Activated naive CD4-positive, alpha-beta T cell treated with anti-CD3 and anti-CD28 coated beads for 36 hours (primary cell): ENCODE results near the gene FKBP7. TPM values are rescaled to one million over a fixed set of nuclear protein-coding genes. Genes with fewer than 3 reads are reported as not detected.

Experiments used
- CTCF ChIA-PET: fragments of 350-600 bp; sonication (Branson Sonifier 250); formaldehyde crosslinking; loops from one replicate; lab custom pipeline; 2021; ENCODE audit warnings: antibody characterized with exemption; lab: Charles Lee
- DNase-seq: peaks from one replicate; pipeline ENCODE4 v3.0.0-alpha.2; 2020
- H3K27ac Mint-ChIP-seq: one replicate; pipeline ENCODE4 v1.8.0; 2021; ENCODE audit warnings: mild to moderate bottlenecking, mixed read lengths
- H3K27me3 Mint-ChIP-seq: one replicate; pipeline ENCODE4 v1.8.0; 2021; ENCODE audit warnings: low read depth, mixed read lengths
- H3K36me3 Mint-ChIP-seq: one replicate; pipeline ENCODE4 v1.8.0; 2021; ENCODE audit warnings: low read depth, mixed read lengths
- H3K4me1 Mint-ChIP-seq: one replicate; pipeline ENCODE4 v1.8.0; 2021; ENCODE audit warnings: low read depth, mixed read lengths
- H3K4me3 Mint-ChIP-seq: one replicate; pipeline ENCODE4 v1.8.0; 2021; ENCODE audit warnings: mild to moderate bottlenecking, moderate library complexity, mixed read lengths
- H3K9me3 Mint-ChIP-seq: one replicate; pipeline ENCODE4 v1.8.0; 2021; ENCODE audit warnings: mixed read lengths
- intact Hi-C: fragments of 100-400 bp; cut with micrococcal nuclease; formaldehyde crosslinking; loops from one replicate; pipeline ENCODE4 v1.15.1; 2023
- total RNA-seq, 2 experiments: library from RNA; stranded (reverse); gene quantifications; one replicate each; pipeline ENCODE4 v1.2.3, GENCODE V29; 2021

The FKBP7 gene
- total RNA-seq, 2 experiments from 2014 or later = 2.2 to 3.1 TPM

DNA sequence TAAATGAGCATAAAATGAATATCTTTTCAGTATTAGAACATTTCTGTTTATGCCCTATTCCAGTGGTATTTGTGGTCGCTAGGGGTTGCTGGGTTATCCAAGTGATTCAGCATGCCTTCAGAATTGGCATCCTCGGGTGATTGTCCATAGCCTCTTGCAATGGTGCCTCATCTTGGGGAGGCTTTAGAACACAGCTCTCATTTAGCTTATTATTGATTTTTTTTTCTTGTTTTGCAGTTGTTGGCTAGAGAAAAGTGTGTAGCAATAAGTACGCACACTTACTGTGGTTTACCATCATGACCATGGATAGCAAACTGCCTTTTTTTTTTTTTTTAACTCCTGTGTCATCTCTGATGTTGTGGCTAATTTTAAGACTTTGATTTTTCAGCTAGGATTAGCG, 35.5 kb upstream of the FKBP7 start:
- no peak overlapping the region for H3K27ac Mint-ChIP-seq
- intact Hi-C loops = loop anchor here (1.0 to 10.0 kb wide), 8 partner anchors 9 to 751 kb away; partner anchors contain the start of genes FKBP7 and SESTD1
- H3K27me3 Mint-ChIP-seq = no peaks in the 10 kb centered on the region
- H3K4me3 Mint-ChIP-seq = no peak overlapping the region
- CTCF ChIA-PET = interaction anchor here (0.8 kb wide), 2 partner anchors 9 to 41 kb away, joined by 3 to 4 read pairs; no protein-coding TSS in a partner anchor
- H3K4me1 Mint-ChIP-seq = peaks cover 25% of the 10 kb centered on the region
- peaks cover 12% of the 10 kb centered on the region for H3K36me3 Mint-ChIP-seq
- no peaks in the 10 kb centered on the region for H3K9me3 Mint-ChIP-seq
- DNase-seq = no peak

- DNase-seq = peak; percentile 14
- Mint-ChIP-seq H3K36me3 (peaks cover 7% of the 10 kb centered on the region), H3K27ac (no peak overlapping the region), H3K4me1 (peaks cover 30% of the 10 kb centered on the region), H3K27me3 (no peaks in the 10 kb centered on the region), H3K9me3 (no peaks in the 10 kb centered on the region), H3K4me3 (no peak overlapping the region)
- intact Hi-C loops = loop anchor here (5.0 to 10.0 kb wide), 2 partner anchors 535 to 752 kb away; partner anchors contain the start of gene SESTD1
- CTCF ChIA-PET = no interaction called here
These were observed 34.1 kb upstream of the FKBP7 start for GRCh38 chr2:178512484-178512883.

DNA sequence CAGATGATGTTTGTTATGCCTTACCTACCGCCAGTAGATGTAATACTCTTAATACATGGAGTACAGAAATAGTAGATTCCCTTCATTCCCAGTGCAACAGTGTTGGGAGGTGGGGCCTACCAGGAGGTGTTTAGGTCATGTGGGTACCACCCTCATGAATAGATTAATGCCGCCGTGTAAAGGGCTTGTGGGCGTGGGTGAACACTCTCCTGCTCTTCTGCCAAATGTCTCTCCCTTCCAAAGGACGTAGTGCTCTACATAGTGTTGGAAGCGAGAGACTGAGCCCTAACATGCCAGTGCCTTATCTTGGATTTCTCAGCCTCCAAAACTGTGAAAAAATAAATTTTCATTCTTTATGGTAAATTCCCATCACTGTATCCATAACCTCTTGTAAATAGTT, 32.0 kb upstream of the FKBP7 start:
- Mint-ChIP-seq H3K27ac (no peak overlapping the region), H3K9me3 (no peaks in the 10 kb centered on the region), H3K36me3 (peaks cover 7% of the 10 kb centered on the region), H3K27me3 (no peaks in the 10 kb centered on the region), H3K4me3 (no peak overlapping the region), H3K4me1 (peaks cover 36% of the 10 kb centered on the region)
- intact Hi-C loops = loop anchor here (5.0 to 10.0 kb wide), 2 partner anchors 537 to 754 kb away; partner anchors contain the start of gene SESTD1
- CTCF ChIA-PET = no interaction called here
- DNase-seq = no peak

- H3K27ac Mint-ChIP-seq = no peak overlapping the region
- intact Hi-C loops = no loop called here
- H3K4me3 Mint-ChIP-seq = no peak overlapping the region
- CTCF ChIA-PET = interaction anchor here (1.0 kb wide), 1 partner anchor 14 kb away, joined by 5 read pairs; no protein-coding TSS in a partner anchor
- peaks cover 7% of the 10 kb centered on the region for H3K36me3 Mint-ChIP-seq
- DNase-seq = no peak
- H3K27me3 Mint-ChIP-seq = no peaks in the 10 kb centered on the region
- peaks cover 22% of the 10 kb centered on the region for H3K4me1 Mint-ChIP-seq
- H3K9me3 Mint-ChIP-seq = no peaks in the 10 kb centered on the region
These were observed 30.2 kb upstream of the FKBP7 start for GRCh38 chr2:178508646-178509045.

DNA sequence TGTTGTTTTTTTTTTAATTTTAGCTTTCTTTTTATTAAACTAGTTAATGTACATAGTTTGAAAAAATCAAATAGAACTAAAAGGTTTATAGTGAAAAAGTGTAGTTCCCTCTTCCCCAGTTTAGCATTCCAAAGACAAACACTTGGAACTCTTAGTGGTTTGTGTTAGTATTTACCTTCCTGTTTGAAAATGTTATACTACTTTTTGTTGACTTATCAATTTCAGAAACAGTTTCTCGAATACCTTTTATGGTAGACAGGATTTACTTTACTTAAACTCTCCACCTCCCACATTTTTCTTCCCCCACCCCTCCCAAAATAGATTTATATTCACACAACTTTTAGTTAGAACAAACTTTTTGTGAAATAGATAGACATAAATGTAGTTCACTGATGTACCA, 28.5 kb upstream of the FKBP7 start:
- Mint-ChIP-seq H3K4me3 (no peak overlapping the region), H3K36me3 (peaks cover 8% of the 10 kb centered on the region), H3K9me3 (no peaks in the 10 kb centered on the region), H3K27me3 (no peaks in the 10 kb centered on the region), H3K27ac (no peak overlapping the region), H3K4me1 (peaks cover 11% of the 10 kb centered on the region)
- CTCF ChIA-PET = interaction anchor here (0.6 to 1.1 kb wide), 2 partner anchors 16 to 325 kb away, joined by 3 to 4 read pairs; no protein-coding TSS in a partner anchor
- no peak for DNase-seq
- intact Hi-C loops = no loop called here

GRCh38 chr2:178506524-178506923, 28.1 kb upstream of the FKBP7 start:
- intact Hi-C loops = no loop called here
- no peaks in the 10 kb centered on the region for H3K9me3 Mint-ChIP-seq
- DNase-seq = no peak
- H3K27me3 Mint-ChIP-seq = no peaks in the 10 kb centered on the region
- CTCF ChIA-PET = interaction anchor here (0.6 to 1.1 kb wide), 2 partner anchors 17 to 325 kb away, joined by 3 to 4 read pairs; no protein-coding TSS in a partner anchor
- peaks cover 8% of the 10 kb centered on the region for H3K36me3 Mint-ChIP-seq
- no peak overlapping the region for H3K27ac Mint-ChIP-seq
- H3K4me1 Mint-ChIP-seq = peaks cover 11% of the 10 kb centered on the region
- H3K4me3 Mint-ChIP-seq = no peak overlapping the region

DNA sequence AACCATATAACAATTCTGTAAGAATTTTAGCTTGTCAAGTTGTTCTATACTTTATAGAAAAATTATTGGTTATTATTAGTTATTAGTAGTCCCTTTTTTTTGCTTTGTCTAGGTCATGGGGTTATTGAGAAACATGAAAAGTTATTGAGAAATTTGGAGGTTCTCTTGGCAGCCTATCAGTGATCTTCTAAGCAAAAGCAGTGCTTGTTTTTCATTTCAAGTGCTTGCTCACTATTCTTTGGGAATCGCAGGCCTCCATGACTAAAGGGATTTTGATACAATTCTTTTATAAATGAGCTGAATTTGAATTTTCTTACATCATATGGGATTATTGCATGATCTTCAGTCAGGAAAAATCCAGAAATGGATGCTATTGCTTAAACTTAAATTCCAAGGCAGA, 27.7 kb upstream of the FKBP7 start:
- Mint-ChIP-seq H3K4me3 (no peak overlapping the region), H3K4me1 (peaks cover 11% of the 10 kb centered on the region), H3K27ac (no peak overlapping the region), H3K36me3 (peaks cover 8% of the 10 kb centered on the region), H3K9me3 (no peaks in the 10 kb centered on the region), H3K27me3 (no peaks in the 10 kb centered on the region)
- DNase-seq = no peak
- intact Hi-C loops = no loop called here
- CTCF ChIA-PET = interaction anchor here (0.6 to 1.1 kb wide), 2 partner anchors 17 to 324 kb away, joined by 3 to 4 read pairs; no protein-coding TSS in a partner anchor

DNA sequence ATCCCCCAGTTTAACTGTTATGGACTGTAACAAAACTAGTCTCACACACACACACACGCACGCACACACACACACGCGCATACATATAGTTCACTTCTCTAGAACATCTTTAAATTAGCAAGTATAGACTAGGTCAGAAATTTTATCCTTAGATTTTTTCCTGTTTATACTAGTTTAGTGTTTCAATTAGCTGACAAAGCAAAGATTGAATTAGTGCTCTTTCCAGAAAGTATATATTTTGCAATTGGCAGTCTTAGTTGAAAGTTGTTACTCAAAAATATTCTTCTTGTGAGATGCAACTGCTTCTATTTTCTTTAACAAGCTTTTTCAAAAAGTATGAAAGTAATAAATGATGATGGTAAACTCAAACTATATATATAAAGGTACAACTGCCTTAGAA, 24.4 kb upstream of the FKBP7 start:
- H3K27ac Mint-ChIP-seq = no peak overlapping the region
- intact Hi-C loops = no loop called here
- CTCF ChIA-PET = interaction anchor here (0.6 kb wide), 1 partner anchor 21 kb away, joined by 4 read pairs; no protein-coding TSS in a partner anchor
- H3K9me3 Mint-ChIP-seq = no peaks in the 10 kb centered on the region
- H3K36me3 Mint-ChIP-seq = peaks cover 23% of the 10 kb centered on the region
- H3K4me3 Mint-ChIP-seq = no peak overlapping the region
- no peak for DNase-seq
- peaks cover 8% of the 10 kb centered on the region for H3K4me1 Mint-ChIP-seq
- H3K27me3 Mint-ChIP-seq = no peaks in the 10 kb centered on the region

DNA sequence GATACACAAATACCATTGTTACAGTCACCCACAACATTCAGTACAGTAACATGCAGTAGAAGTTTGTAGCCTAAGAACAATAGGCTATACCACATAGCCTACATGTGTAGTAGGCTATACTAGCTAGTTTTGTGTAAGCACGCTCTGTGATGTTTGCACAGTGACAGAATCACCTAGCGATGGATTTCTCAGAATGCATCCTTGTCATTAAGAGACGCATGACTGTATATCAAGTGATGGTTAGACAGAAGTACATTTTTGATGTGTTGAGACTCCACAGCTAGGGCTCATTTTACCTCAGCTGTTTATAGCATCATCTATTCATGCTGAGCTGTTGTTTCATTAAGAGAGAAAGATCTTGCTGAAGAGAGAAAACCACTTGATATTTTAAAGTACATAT, 21.2 kb upstream of the FKBP7 start:
- no peak for DNase-seq
- H3K9me3 Mint-ChIP-seq = no peaks in the 10 kb centered on the region
- H3K27me3 Mint-ChIP-seq = no peaks in the 10 kb centered on the region
- H3K36me3 Mint-ChIP-seq = peaks cover 35% of the 10 kb centered on the region
- intact Hi-C loops = no loop called here
- CTCF ChIA-PET = interaction anchor here (1.0 kb wide), 1 partner anchor 50 kb away, joined by 3 read pairs; no protein-coding TSS in a partner anchor
- H3K27ac Mint-ChIP-seq = no peak overlapping the region
- H3K4me1 Mint-ChIP-seq = no peaks in the 10 kb centered on the region
- no peak overlapping the region for H3K4me3 Mint-ChIP-seq

DNA sequence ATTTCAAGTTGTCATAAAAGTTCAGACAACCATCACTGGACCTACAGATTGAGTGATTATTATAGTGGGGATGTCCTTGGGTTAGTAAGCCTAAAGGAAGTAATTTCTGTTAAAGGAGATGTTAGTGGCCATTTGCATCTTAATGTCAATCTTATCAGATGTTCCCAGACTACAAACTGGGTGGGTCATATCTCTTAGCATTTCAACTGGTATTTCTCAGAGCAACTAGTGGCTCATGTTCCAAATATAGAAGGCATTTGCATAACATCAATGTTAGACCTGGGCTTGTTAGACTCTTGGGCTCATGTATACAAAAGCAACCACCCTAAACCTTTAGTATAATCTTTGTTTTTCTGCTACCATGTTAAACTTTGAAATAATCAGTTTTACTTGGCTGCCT, 19.7 kb upstream of the FKBP7 start:
- Mint-ChIP-seq H3K36me3 (peaks cover 39% of the 10 kb centered on the region), H3K27ac (no peak overlapping the region), H3K4me3 (no peak overlapping the region), H3K9me3 (no peaks in the 10 kb centered on the region), H3K27me3 (no peaks in the 10 kb centered on the region), H3K4me1 (no peaks in the 10 kb centered on the region)
- CTCF ChIA-PET = interaction anchor here (0.6 to 1.1 kb wide), 2 partner anchors 17 to 386 kb away, joined by 3 read pairs; partner anchors contain the start of gene RBM45
- no peak for DNase-seq
- intact Hi-C loops = no loop called here

GRCh38 chr2:178496049-178496448, 17.6 kb upstream of the FKBP7 start:
- Mint-ChIP-seq H3K27ac (no peak overlapping the region), H3K9me3 (no peaks in the 10 kb centered on the region), H3K36me3 (peaks cover 35% of the 10 kb centered on the region), H3K4me3 (no peak overlapping the region), H3K4me1 (no peaks in the 10 kb centered on the region), H3K27me3 (no peaks in the 10 kb centered on the region)
- CTCF ChIA-PET = interaction anchor here (1.0 to 1.8 kb wide), 2 partner anchors 13 to 90 kb away, joined by 4 to 6 read pairs; no protein-coding TSS in a partner anchor
- no peak for DNase-seq
- intact Hi-C loops = no loop called here

- Mint-ChIP-seq H3K27ac (no peak overlapping the region), H3K4me1 (peaks cover 9% of the 10 kb centered on the region), H3K27me3 (no peaks in the 10 kb centered on the region), H3K9me3 (no peaks in the 10 kb centered on the region), H3K4me3 (no peak overlapping the region), H3K36me3 (peaks cover 40% of the 10 kb centered on the region)
- CTCF ChIA-PET = no interaction called here
- intact Hi-C loops = no loop called here
- DNase-seq = no peak
These were observed 13.2 kb upstream of the FKBP7 start for GRCh38 chr2:178491612-178492011.

GRCh38 chr2:178485356-178485755, 7.0 kb upstream of the FKBP7 start:
- Mint-ChIP-seq H3K27me3 (no peaks in the 10 kb centered on the region), H3K4me1 (peaks cover 35% of the 10 kb centered on the region)
- CTCF ChIA-PET = interaction anchor here (0.7 kb wide), 1 partner anchor 20 kb away, joined by 4 read pairs; no protein-coding TSS in a partner anchor

More at GRCh38 chr2:178485356-178485755, 7.0 kb upstream of the FKBP7 start:
- no peak overlapping the region for H3K4me3 Mint-ChIP-seq
- intact Hi-C loops = no loop called here
- no peaks in the 10 kb centered on the region for H3K9me3 Mint-ChIP-seq
- no peak overlapping the region for H3K27ac Mint-ChIP-seq
- DNase-seq = no peak
- peaks cover 23% of the 10 kb centered on the region for H3K36me3 Mint-ChIP-seq
